IMR-90 (cell line): ENCODE results near the gene ACTR1A. TPM values are rescaled to one million over a fixed set of nuclear protein-coding genes. Genes with fewer than 3 reads are reported as not detected.

Experiments
- ATAC-seq: fragments of 200-7000 bp; cut with Tn5 transposase; 2 replicates; pipeline ENCODE4 v1.9.1; 2020; ENCODE audit warnings: low read depth, mild to moderate bottlenecking, moderate library complexity
- BruUV-seq: library from RNA; stranded (reverse); fragments of 400-500 nt; replicated peaks from 2 replicates; lab custom pipeline; 2021; lab: Mats Ljungman, UMichigan
- CTCF ChIA-PET: fragments of 300-600 bp; formaldehyde crosslinking; extraction: SDS; loops from one replicate; lab custom pipeline; 2021; ENCODE audit warnings: antibody characterized with exemption; lab: Yijun Ruan, JAX
- POLR2A ChIA-PET: fragments of 300-600 bp; sonication (Branson Sonifier 250); formaldehyde crosslinking; loops from one replicate; lab custom pipeline; 2022; ENCODE audit warnings: antibody characterized with exemption; ENCODE audit not compliant: unreplicated experiment; lab: Charles Lee
- DNase-seq: peaks from one replicate; pipeline ENCODE4 v3.0.0; 2013
- H2AFZ ChIP-seq: replicated peaks from 2 replicates; pipeline ENCODE3; 2013; ENCODE audit warnings: low read length, mild to moderate bottlenecking; ENCODE audit not compliant: poor library complexity
- H2AK5ac ChIP-seq: 2 replicates; pipeline ENCODE4 v1.6.1; 2013; ENCODE audit warnings: low read depth, low read length, inconsistent platforms
- H2AK9ac ChIP-seq: replicated peaks from 2 replicates; pipeline ENCODE3; 2013; ENCODE audit warnings: mild to moderate bottlenecking, low read depth, low read length, moderate library complexity; ENCODE audit not compliant: poor library complexity
- H2BK120ac ChIP-seq: 2 replicates; pipeline ENCODE4 v1.6.1; 2013; ENCODE audit warnings: low read depth, low read length, inconsistent platforms
- H2BK15ac ChIP-seq: 3 replicates; pipeline ENCODE4 v1.6.1; 2013; ENCODE audit warnings: low read depth, low read length, inconsistent platforms
- H2BK20ac ChIP-seq: 2 replicates; pipeline ENCODE4 v1.6.1; 2013; ENCODE audit warnings: low read depth, mild to moderate bottlenecking, inconsistent platforms, low read length, moderate library complexity
- H2BK5ac ChIP-seq: 2 replicates; pipeline ENCODE4 v1.6.1; 2013; ENCODE audit warnings: mild to moderate bottlenecking, low read depth, low read length, inconsistent platforms; ENCODE audit not compliant: poor library complexity, severe bottlenecking
- H3K14ac ChIP-seq: replicated peaks from 2 replicates; pipeline ENCODE4 v1.6.1; 2013; ENCODE audit warnings: low read depth, low read length, inconsistent platforms
- H3K18ac ChIP-seq: 2 replicates; pipeline ENCODE4 v1.6.1; 2013; ENCODE audit warnings: low read depth, low read length, control low read depth
- H3K23ac ChIP-seq: 2 replicates; pipeline ENCODE4 v1.6.1; 2013; ENCODE audit warnings: low read depth, low read length, inconsistent platforms
- H3K27ac ChIP-seq: 2 replicates; pipeline ENCODE4 v1.5.1; 2013; ENCODE audit warnings: mild to moderate bottlenecking, control low read depth, low read length; ENCODE audit not compliant: insufficient read depth
- H3K27me3 ChIP-seq: 2 replicates; pipeline ENCODE4 v1.6.1; 2013; ENCODE audit warnings: low read length; ENCODE audit not compliant: control insufficient read depth, insufficient read depth
- H3K36me3 ChIP-seq: 2 replicates; pipeline ENCODE4 v1.6.1; 2013; ENCODE audit warnings: low read length, mixed read lengths; ENCODE audit not compliant: control insufficient read depth, insufficient read depth
- H3K4ac ChIP-seq: 2 replicates; pipeline ENCODE4 v1.6.1; 2013; ENCODE audit warnings: low read depth, low read length, inconsistent platforms
- H3K4me1 ChIP-seq: 2 replicates; pipeline ENCODE4 v1.6.1; 2013; ENCODE audit warnings: low read length, mixed read lengths; ENCODE audit not compliant: control insufficient read depth, insufficient read depth
- H3K4me2 ChIP-seq: 2 replicates; pipeline ENCODE4 v1.6.1; 2013; ENCODE audit warnings: low read depth, mild to moderate bottlenecking, control low read depth, low read length, moderate library complexity
- H3K4me3 ChIP-seq: 2 replicates; pipeline ENCODE4 v1.5.1; 2013; ENCODE audit warnings: low read depth, mild to moderate bottlenecking, control low read depth, low read length, moderate library complexity; ENCODE audit not compliant: insufficient read depth
- H3K56ac ChIP-seq: 2 replicates; pipeline ENCODE4 v1.6.1; 2013; ENCODE audit warnings: low read length, inconsistent platforms; ENCODE audit not compliant: insufficient read depth; ENCODE audit errors: extremely low read depth
- H3K79me1 ChIP-seq, 2 experiments: 2 replicates each; pipeline ENCODE4 v1.6.1; 2013; ENCODE audit warnings: low read length in 2 of 2, inconsistent platforms in 1 of 2, low read depth in 1 of 2
- H3K9ac ChIP-seq: 2 replicates; pipeline ENCODE4 v1.6.1; 2013; ENCODE audit warnings: low read depth, low read length, control low read depth
- H3K9me1 ChIP-seq: 2 replicates; pipeline ENCODE4 v1.6.1; 2013; ENCODE audit warnings: low read length, inconsistent platforms; ENCODE audit not compliant: insufficient read depth
- H3K9me3 ChIP-seq: 2 replicates; pipeline ENCODE4 v1.6.1; 2013; ENCODE audit warnings: low read length; ENCODE audit not compliant: control insufficient read depth, insufficient read depth
- H4K20me1 ChIP-seq: 2 replicates; pipeline ENCODE4 v1.6.1; 2013; ENCODE audit warnings: low read length, inconsistent platforms; ENCODE audit not compliant: insufficient read depth
- H4K5ac ChIP-seq: 2 replicates; pipeline ENCODE4 v1.6.1; 2013; ENCODE audit warnings: mild to moderate bottlenecking, low read depth, low read length, control low read depth
- H4K8ac ChIP-seq, 2 experiments: 2 replicates each; pipeline ENCODE4 v1.6.1; 2013; ENCODE audit warnings: low read depth in 2 of 2, low read length in 2 of 2, control low read depth in 1 of 2, inconsistent platforms in 1 of 2
- H4K91ac ChIP-seq: 2 replicates; pipeline ENCODE4 v1.6.1; 2013; ENCODE audit warnings: low read depth, low read length, inconsistent platforms; ENCODE audit not compliant: insufficient read depth
- BHLHE40 ChIP-seq: fragments of 150-350 bp; IDR thresholded peaks from 2 replicates; pipeline ENCODE4 v1.6.1; 2016; ENCODE audit warnings: mild to moderate bottlenecking, low read depth, low read length
- CHD1 ChIP-seq: IDR thresholded peaks from 2 replicates; pipeline ENCODE4 v1.6.1; 2012; ENCODE audit warnings: low read depth, low read length, improper control_type of control experiment
- CTCF ChIP-seq: conservative IDR thresholded peaks from 2 replicates; pipeline ENCODE4 v1.5.1; 2012; ENCODE audit warnings: mild to moderate bottlenecking, low read depth, low read length, improper control_type of control experiment
- FOS ChIP-seq: fragments of 150-350 bp; IDR thresholded peaks from 2 replicates; pipeline ENCODE4 v1.6.1; 2016; ENCODE audit warnings: low read depth, low read length
- MAFK ChIP-seq: IDR thresholded peaks from 2 replicates; pipeline ENCODE4 v1.6.1; 2012; ENCODE audit warnings: low read depth, low read length, improper control_type of control experiment
- MAZ ChIP-seq: IDR thresholded peaks from 2 replicates; pipeline ENCODE4 v1.6.1; 2012; ENCODE audit warnings: low read depth, mild to moderate bottlenecking, low read length, improper control_type of control experiment, moderate library complexity, borderline replicate concordance
- MXI1 ChIP-seq: IDR thresholded peaks from 2 replicates; pipeline ENCODE4 v1.6.1; 2012; ENCODE audit warnings: low read depth, mild to moderate bottlenecking, low read length, moderate library complexity, borderline replicate concordance
- POLR2A ChIP-seq: IDR thresholded peaks from 2 replicates; pipeline ENCODE4 v1.6.1; 2012; ENCODE audit warnings: mild to moderate bottlenecking, low read depth, low read length
- RFX5 ChIP-seq: IDR thresholded peaks from 2 replicates; pipeline ENCODE4 v1.8.0; 2012; ENCODE audit warnings: low read depth, mild to moderate bottlenecking, low read length, moderate library complexity
- SMC3 ChIP-seq: fragments of 150-350 bp; IDR thresholded peaks from 2 replicates; pipeline ENCODE4 v1.6.1; 2016; ENCODE audit warnings: low read depth, mild to moderate bottlenecking, antibody characterized with exemption, low read length, moderate library complexity
- USF2 ChIP-seq: fragments of 150-350 bp; IDR thresholded peaks from 2 replicates; pipeline ENCODE4 v1.6.1; 2017; ENCODE audit warnings: mild to moderate bottlenecking, antibody characterized with exemption, low read length, low read depth
- WGBS, 2 experiments: methylation state at CpG; one replicate each; pipeline versions ENCODE4 v1.1.5 to v1.1.7; 2013; ENCODE audit warnings: missing lambda C conversion rate in 2 of 2; ENCODE audit not compliant: insufficient read length in 1 of 2; ENCODE audit errors: extremely low coverage in 2 of 2; 5-methylcytosine and 5-hydroxymethylcytosine counted together
- dilution Hi-C: fragments of 300-500 bp; cut with HindIII; formaldehyde crosslinking; loops from one replicate; pipeline ENCODE4 v1.14.3; 2018; ENCODE audit warnings: low sequenced_read_pairs; ENCODE audit not compliant: unreplicated experiment
- in situ Hi-C: fragments of 300-500 bp; cut with MboI; formaldehyde crosslinking; loops from 3 replicates; pipeline ENCODE4 v1.14.3; 2019; ENCODE audit warnings: low sequenced_read_pairs, inconsistent platforms, mixed read lengths
- intact Hi-C: fragments of 100-400 bp; cut with micrococcal nuclease; formaldehyde crosslinking; loops from 2 replicates; pipeline ENCODE4 v1.10.0; 2022
- polyA plus RNA-seq, 3 experiments: library from polyadenylated mRNA; depleted of rRNA; stranded (reverse); fragments of >200 nt; gene quantifications; 2 replicates each; pipeline ENCODE4 v1.2.3, GENCODE V29; 2012; ENCODE audit warnings: low replicate concordance in 1 of 3
- total RNA-seq: library from RNA; depleted of rRNA; stranded (reverse); fragments of >200 nt; gene quantifications from 2 replicates; pipeline ENCODE4 v1.2.3, GENCODE V29; 2012

Gene ACTR1A
- total and polyA plus RNA-seq, 2 of the 4 experiments (the other 2 are of a cell fraction): 142 to 157 TPM

DNA sequence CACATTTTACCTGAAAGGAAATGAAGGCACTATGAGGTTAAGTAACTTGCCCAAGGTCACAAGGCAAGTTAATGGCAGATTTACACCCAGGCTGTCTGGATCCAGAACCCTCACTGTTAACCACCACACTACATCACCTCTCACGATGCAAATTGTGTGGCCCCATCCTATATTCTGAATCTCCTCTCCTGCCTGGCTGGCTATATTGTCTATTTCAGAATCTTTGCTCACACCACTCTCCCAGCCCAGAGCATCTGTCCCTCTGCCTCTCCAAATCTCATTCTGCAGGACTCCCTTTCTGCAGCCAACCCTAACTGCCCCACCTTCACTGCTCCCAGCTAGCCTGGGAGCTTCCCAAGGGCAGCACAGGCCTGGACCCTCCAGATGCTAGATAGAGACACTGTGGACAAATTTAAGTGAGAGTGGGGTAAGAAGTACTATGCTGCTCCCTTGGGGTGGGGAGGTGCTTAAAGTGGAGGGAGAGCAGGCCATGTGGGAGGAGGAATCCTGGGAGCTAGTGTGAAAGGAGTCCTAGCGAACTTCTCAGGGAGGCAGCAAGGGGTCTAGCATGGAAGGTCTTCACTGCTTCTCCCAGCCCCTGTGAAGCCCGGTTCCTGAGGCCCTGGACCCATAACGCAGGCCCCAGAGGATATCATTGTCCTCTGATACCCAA, 70.9 kb downstream of the ACTR1A start (continued):
- TF ChIP-seq CTCF (no peak), MAFK (no peak), MAZ (no peak), FOS (no peak), POLR2A (no peak)

GRCh38 chr10:102429468-102429867, 73.0 kb downstream of the ACTR1A start:
- BruUV-seq: no TSS peak
- H3K9me3 ChIP-seq: no peaks in the 10 kb centered on the region
- H3K23ac ChIP-seq: no peak overlapping the region
- intact Hi-C loops (no loop called here), in situ Hi-C loops (no loop called here), dilution Hi-C loops (no loop called here)
- H3K27ac ChIP-seq: no peak overlapping the region
- H3K56ac ChIP-seq: no peak overlapping the region
- no peak for ATAC-seq
- no peaks in the 10 kb centered on the region for H3K27me3 ChIP-seq
- H3K18ac ChIP-seq: no peak overlapping the region
- H4K8ac ChIP-seq: no peak overlapping the region
- no peak overlapping the region for H2BK20ac ChIP-seq
- H4K91ac ChIP-seq: no peak overlapping the region
- H2AFZ ChIP-seq: no peak overlapping the region
- no peak overlapping the region for H4K5ac ChIP-seq
- ChIA-PET POLR2A (no interaction called here), CTCF (no interaction called here)
- H3K14ac ChIP-seq: no peak overlapping the region
- peaks cover 6% of the 10 kb centered on the region for H3K4me1 ChIP-seq
- no peak overlapping the region for H3K4me3 ChIP-seq
- peaks cover 9 to 42% of the 10 kb centered on the region in 2 experiments for H3K79me1 ChIP-seq
- DNase-seq: no peak
- no peak overlapping the region for H2AK5ac ChIP-seq
- no peaks in the 10 kb centered on the region for H4K20me1 ChIP-seq
- H2BK15ac ChIP-seq: no peak overlapping the region
- no peak overlapping the region for H3K4me2 ChIP-seq
- no peak overlapping the region for H2BK5ac ChIP-seq
- 67% methylated on average over 5 of the region's 8 CpGs; no CpG with 5 or more reads in 1 of the 2 experiments for whole genome bisulfite sequencing, 2 experiments
- H3K36me3 ChIP-seq: no peaks in the 10 kb centered on the region; the same call in 1 of the 2 replicates
- H2AK9ac ChIP-seq: no peak overlapping the region
- no peak overlapping the region for H3K9ac ChIP-seq
- no peak overlapping the region for H3K4ac ChIP-seq
- H2BK120ac ChIP-seq: no peak overlapping the region
- 0 out of 2 replicates have a peak, but pooled peaks cover 4% of the 10 kb centered on the region for H3K9me1 ChIP-seq
- TF ChIP-seq MAFK: no peak
- no peak for TF ChIP-seq RFX5
- no peak for TF ChIP-seq CHD1
- TF ChIP-seq FOS: no peak
- no peak for TF ChIP-seq CTCF
- no peak for TF ChIP-seq BHLHE40
- TF ChIP-seq SMC3: no peak
- no peak for TF ChIP-seq MXI1
- TF ChIP-seq USF2: no peak
